HL-60/S4 (cell line): ENCODE results near the gene GSTK1.
"Not testable (repeated sequence)": the region's sequence is repeated elsewhere in the genome, so short reads cannot be mapped to it uniquely, and the experiment has no call there.

ENCODE experiments used
- in situ Hi-C: fragments of 300-500 bp; cut with MboI; formaldehyde crosslinking; loops from 2 replicates; pipeline ENCODE4 v1.14.3; 2022; ENCODE audit warnings: low sequenced_read_pairs

GSTK1 gene

DNA sequence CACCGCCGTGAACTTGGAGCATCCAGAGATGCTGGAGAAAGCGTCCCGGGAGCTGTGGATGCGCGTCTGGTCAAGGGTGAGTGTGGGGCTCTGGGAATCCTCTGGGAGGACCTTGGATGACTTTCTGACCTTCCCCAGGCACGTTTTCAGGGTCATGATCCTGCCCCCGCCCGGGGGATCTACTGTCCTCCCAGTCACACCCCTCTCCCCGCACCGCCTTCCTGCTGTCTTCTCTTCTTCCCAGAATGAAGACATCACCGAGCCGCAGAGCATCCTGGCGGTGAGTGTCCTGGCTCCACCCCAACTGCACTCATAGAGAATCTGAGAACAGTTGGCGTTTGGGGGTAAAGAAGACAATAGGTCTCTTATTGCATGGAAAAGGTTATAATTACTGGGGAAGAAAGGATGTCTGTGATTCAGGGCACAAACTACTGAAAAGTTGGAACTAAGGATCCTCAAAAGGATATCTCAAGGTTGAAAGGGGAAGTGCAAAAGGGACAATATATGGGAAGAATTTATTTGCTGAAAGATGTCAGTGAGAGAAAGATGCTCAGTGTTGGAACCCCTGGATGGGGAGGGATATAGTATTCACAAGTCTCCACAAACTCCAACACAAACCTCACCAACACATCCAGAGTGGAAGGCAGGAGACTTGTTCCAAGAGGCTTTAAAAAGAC is 1.9 kb downstream of the GSTK1 start:
- in situ Hi-C loops: no loop called here

- in situ Hi-C loops: no loop called here
Observed at GRCh38 chr7:143269251-143269650, 6.0 kb downstream of the GSTK1 start.

DNA sequence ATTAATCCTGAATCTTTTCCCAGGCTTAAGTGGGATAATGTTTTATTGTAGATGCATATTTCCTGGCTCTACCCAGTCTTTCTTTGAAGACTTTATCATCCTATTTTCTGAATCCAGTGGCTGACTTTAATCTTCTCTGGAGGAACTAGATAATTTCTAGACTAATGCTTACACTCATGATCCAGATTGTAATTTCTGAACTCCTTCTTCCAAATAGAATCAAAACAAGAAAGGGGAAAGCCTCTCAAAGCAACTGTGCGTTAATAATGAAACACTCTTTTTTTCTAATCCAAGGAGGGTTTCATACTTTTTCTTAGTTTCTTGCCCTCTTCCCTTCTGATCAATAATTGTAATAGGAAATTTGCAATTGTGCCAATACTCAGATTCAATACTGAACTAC is 8.0 kb downstream of the GSTK1 start:
- in situ Hi-C loops: no loop called here

GRCh38 chr7:143272871-143273270 is 9.6 kb downstream of the GSTK1 start:
- in situ Hi-C loops: no loop called here

DNA sequence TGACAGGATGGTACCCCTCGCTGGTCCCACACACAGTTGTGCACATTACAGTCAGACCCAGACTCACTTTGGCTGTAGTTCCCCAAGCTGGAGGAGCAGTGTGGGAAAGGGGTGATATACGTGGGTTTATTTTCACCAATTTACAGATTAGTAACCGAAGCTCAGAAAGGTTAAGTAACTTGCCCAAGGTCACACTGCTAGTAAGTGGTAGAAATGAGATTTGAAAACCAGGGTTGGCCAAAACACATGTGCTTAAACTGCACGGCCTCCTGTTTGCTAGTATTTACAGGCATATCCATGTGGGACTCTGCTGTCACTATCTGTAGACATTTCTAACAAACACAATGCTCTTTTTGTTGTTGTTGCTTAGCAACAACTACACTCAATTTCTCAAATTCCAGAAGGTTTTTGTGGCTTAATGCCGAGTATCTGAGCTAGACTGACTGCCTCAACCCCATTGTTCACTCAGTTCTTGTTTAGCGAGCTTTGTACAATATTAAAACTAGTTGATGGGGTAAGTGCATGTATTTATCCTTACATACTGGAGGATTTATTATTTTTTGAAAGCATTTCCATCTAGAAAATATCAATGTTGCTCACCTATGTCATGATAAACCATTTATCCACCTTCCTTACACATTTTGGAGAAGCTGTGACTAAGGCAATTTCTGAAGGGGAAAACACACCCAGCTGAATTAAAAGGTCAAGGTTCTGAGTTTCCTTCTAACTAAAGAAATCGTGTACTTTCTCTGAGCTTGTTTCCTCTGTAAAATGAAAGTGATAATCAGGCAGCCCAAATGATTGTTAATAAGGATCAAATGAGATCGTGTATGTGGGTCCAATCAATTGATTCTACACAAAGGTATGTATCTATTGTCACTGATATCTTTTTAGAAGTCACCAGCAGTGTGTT is 16.2 kb downstream of the GSTK1 start:
- in situ Hi-C loops: no loop called here

GRCh38 chr7:143280160-143280559 is 16.9 kb downstream of the GSTK1 start:
- in situ Hi-C loops: no loop called here

GRCh38 chr7:143280566-143280965 is 17.3 kb downstream of the GSTK1 start:
- in situ Hi-C loops: no loop called here

- in situ Hi-C loops: no loop called here
Observed at GRCh38 chr7:143281529-143281928, 18.3 kb downstream of the GSTK1 start.

GRCh38 chr7:143282124-143282523 is 18.9 kb downstream of the GSTK1 start:
- in situ Hi-C loops: no loop called here

DNA sequence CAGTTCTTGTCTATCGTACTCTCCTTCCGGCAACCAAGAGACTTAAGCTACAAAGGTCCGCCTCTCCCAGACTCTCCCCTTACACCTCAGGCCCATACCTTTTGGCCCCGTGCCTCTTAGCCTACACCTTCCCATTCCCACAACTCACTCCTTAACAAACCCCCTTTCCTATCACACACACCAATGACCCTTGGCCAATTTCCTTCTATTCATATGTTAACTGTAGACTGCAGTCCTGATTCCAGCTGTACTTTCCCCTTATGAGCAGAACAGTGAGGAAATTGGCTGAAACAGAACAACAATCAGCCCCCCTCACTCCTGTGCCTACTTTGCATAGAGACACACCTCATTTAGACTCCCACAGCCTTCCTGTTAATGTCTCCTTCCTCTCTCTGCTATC is 20.1 kb downstream of the GSTK1 start:
- in situ Hi-C loops: no loop called here

DNA sequence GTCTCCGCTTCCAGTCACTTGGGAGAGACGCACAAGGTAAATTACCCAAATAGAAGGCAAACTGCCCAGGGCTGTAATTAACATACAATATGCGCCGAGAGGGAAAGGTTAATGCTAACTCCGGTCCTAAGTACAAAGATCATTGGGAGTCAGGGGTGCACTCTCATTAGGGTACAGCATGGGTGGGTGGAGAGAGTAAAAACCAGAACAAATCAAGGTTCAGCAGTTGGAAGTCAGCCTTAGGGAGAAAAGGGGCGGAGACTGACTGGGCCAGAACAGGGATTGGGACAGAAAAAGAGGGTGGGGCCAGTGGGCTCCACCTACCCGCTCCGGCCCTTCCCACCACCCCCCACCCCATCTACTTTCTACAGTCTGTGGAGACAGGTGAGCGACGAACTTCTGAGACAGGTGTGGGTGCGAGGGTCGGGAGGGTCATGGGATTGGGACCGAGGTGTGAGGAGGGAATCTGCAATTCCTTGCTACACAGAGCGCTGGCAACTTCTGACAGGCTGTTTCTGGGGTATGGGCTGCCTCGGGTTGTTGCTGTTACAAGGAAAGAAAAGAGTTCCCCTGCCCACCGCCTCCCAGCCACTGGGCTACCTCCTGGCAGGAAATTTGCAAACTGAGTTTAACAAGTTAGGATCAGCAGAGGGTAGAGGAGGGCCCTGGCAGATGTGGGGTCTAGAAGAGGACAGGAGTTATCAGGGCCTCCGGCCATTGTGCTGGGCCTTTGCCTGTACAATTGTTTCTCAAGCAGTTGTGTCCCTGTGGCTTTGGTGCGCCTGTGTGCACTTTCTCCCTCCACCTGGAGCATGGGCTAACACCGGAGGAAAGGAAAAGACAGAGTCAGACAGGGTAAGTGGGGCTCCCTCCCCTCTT is 21.6 kb downstream of the GSTK1 start, which contains the start of gene TMEM139:
Gene TMEM139, plus strand, starts transcription at position 368 of the 879 bp plus-strand sequence. CDS start 1,000 bp downstream, outside the sequence.
- in situ Hi-C loops: no loop called here

GRCh38 chr7:143285470-143285778 is 22.2 kb downstream of the GSTK1 start:
- in situ Hi-C loops: no loop called here

GRCh38 chr7:143285806-143286521 is 22.7 kb downstream of the GSTK1 start:
- in situ Hi-C loops: no loop called here

- in situ Hi-C loops: no loop called here
Observed at GRCh38 chr7:143286522-143286890, 23.3 kb downstream of the GSTK1 start.

- in situ Hi-C loops: no loop called here
Observed at GRCh38 chr7:143287339-143287934, 24.2 kb downstream of the GSTK1 start.

DNA sequence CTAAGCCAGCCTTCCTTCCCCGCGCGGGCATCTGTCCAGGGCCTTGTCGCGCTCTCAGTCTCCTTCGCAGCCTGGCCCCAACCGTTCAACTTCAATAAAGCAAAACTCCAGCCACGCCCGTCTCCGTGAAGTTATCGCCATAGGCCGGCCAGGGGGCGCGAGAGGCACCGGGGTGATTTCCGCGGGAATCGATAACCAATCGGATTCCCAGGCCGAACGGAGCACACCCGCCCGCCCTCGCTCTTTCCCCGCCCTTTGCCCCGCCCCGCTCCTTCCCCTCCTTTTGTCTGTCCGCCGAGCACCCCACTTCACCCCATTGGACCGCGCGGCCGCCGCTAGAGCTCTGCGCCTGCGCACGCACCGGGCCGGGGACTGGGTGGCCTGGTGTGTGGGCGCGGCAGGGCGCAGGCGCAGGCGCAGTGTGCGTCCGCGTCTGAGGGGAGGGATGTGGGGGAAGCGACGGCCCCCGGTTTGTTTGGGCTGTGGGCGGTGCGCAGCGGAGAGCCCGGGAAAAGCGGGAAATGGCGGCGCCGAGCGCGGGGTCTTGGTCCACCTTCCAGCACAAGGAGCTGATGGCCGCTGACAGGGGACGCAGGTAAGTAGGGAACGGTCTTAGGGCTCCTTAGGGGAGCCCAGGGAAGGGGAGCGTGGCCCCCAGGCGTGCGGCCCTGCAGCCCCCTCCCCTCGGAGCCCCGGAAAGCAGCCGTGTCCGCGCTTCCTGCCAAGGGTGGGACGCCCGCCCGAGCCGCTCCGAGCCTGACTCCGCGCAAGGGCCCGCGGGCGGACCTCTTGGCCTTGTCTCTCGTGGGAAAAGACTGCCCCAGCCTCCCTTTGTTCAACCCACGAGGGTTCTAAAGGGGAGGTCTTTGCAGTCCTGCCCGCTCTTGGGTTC is 24.9 kb downstream of the GSTK1 start, which contains the start of gene CASP2:
Gene CASP2, plus strand, starts transcription at position 417 of the 892 bp plus-strand sequence. Its CDS starts 105 bp downstream, at position 522.
- in situ Hi-C loops: no loop called here

- in situ Hi-C loops: no loop called here
Observed at GRCh38 chr7:143288836-143289235, 25.6 kb downstream of the GSTK1 start.

GRCh38 chr7:143289421-143289820 is 26.2 kb downstream of the GSTK1 start:
- in situ Hi-C loops: no loop called here

DNA sequence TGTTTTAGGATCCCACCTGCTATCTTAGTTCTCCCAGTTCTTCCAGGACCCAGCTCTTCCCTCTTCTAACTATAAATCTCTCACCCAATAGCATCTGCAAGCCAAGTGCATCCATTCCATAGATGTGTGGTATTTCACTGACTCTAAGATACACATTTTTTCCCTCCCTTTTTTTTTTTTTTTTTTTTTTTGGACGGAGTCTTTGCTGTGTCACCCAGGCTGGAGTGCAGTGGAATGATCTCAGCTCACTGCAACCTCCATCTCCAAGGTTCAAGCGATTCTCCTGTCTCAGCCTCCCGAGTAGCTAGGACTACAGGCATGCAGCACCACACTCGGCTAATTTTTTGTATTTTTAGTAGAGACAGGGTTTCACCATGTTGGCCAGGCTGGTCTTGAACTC is 26.6 kb downstream of the GSTK1 start:
- in situ Hi-C loops: not testable (repeated sequence)
